SU-DHL-6 (cell line): ENCODE data around the gene SUPT7L.
"Not testable (repeated sequence)": the region's sequence is repeated elsewhere in the genome, so short reads cannot be mapped to it uniquely, and the experiment has no call there.

Source experiments
- H2AFZ ChIP-seq: fragments of 200-600 bp; sonication (generic); 2 replicates; pipeline ENCODE4 v1.6.1; 2014; ENCODE audit warnings: low read depth, mild to moderate bottlenecking, moderate library complexity, mixed read lengths, antibody characterized with exemption, low read length; ENCODE audit not compliant: severe bottlenecking
- H3F3A ChIP-seq: fragments of 200-600 bp; shearing (Covaris generic); 2 replicates; pipeline ENCODE4 v1.6.0; 2016; ENCODE audit warnings: antibody characterized with exemption, mild to moderate bottlenecking; ENCODE audit not compliant: insufficient read depth
- H3K27ac ChIP-seq: fragments of 200-600 bp; sonication (generic); 2 replicates; pipeline ENCODE4 v1.5.1; 2016; ENCODE audit warnings: low read depth, mild to moderate bottlenecking, low read length, moderate library complexity, mixed read lengths
- H3K27me3 ChIP-seq: fragments of 200-600 bp; sonication (generic), shearing (Covaris generic); 2 replicates; pipeline ENCODE4 v1.6.0; 2014; ENCODE audit warnings: mild to moderate bottlenecking, low read length
- H3K36me3 ChIP-seq: fragments of 200-600 bp; sonication (generic); 2 replicates; pipeline ENCODE4 v1.6.1; 2014; ENCODE audit warnings: mild to moderate bottlenecking, low read length, mixed read lengths
- H3K4me2 ChIP-seq: fragments of 300-600, 200-600 bp; shearing (Covaris generic), sonication (generic); 2 replicates; pipeline ENCODE4 v1.6.0; 2014; ENCODE audit warnings: low read length, low read depth, mild to moderate bottlenecking; ENCODE audit not compliant: poor library complexity, severe bottlenecking
- H3K4me3 ChIP-seq: fragments of 200-600 bp; sonication (generic); 2 replicates; pipeline ENCODE4 v1.5.1; 2014; ENCODE audit warnings: antibody characterized with exemption, low read length, mild to moderate bottlenecking, mixed read lengths; ENCODE audit not compliant: insufficient read depth, poor library complexity, severe bottlenecking
- H3K79me2 ChIP-seq: fragments of 200-600 bp; sonication (generic); 2 replicates; pipeline ENCODE4 v1.6.1; 2014; ENCODE audit warnings: mild to moderate bottlenecking, low read length, moderate library complexity; ENCODE audit not compliant: insufficient read depth
- H3K9ac ChIP-seq: fragments of 200-600 bp; sonication (generic); 2 replicates; pipeline ENCODE4 v1.7.0; 2014; ENCODE audit warnings: mild to moderate bottlenecking, low read length
- H3K9me2 ChIP-seq: fragments of 200-600 bp; sonication (generic); replicated peaks from 2 replicates; pipeline ENCODE4 v1.6.1; 2014; ENCODE audit warnings: low read length; ENCODE audit not compliant: insufficient read depth
- H3K9me3 ChIP-seq: fragments of 200-600 bp; sonication (generic); 2 replicates; pipeline ENCODE4 v1.6.1; 2014; ENCODE audit warnings: low read length, mixed read lengths; ENCODE audit not compliant: insufficient read depth
- H4K20me1 ChIP-seq: fragments of 200-600 bp; sonication (generic); 2 replicates; pipeline ENCODE4 v1.6.1; 2014; ENCODE audit warnings: low read depth, mild to moderate bottlenecking, antibody characterized with exemption, low read length, moderate library complexity, mixed read lengths
- EZH2phosphoT487 ChIP-seq: fragments of 200-600 bp; sonication (generic), shearing (Covaris generic); conservative IDR thresholded peaks from 2 replicates; pipeline ENCODE4 v1.6.1; 2018; ENCODE audit warnings: mild to moderate bottlenecking, antibody characterized with exemption, low read length, moderate library complexity, mixed read lengths
- TF ChIP-seq, protein P1 (sequence below): fragments of 200-600 bp; sonication (generic); IDR thresholded peaks from one replicate; pipeline ENCODE4 v1.5.1; 2017; ENCODE audit warnings: antibody characterized with exemption, mild to moderate bottlenecking, low read length, moderate library complexity; ENCODE audit not compliant: insufficient read depth, poor library complexity, severe bottlenecking

The SUPT7L gene

DNA sequence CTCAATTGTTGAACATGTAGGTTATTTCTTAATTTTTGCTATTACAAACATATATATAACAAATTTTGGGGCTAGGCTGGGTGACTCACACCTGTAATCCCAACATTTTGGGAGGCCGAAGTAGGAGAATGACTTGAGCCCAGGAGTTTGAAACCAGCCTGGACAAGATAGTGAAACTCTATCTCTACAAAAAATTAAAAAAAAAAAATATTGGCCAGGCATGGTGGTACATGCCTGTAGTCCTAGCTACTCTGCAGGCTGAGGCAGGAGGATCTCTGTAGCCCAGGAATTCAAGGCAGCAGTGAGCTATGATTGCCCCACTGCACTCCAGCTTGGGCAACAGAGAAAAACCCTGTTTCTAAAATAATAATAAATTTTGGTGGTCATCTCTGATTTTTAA lies 23.8 kb upstream of the SUPT7L start:
- H3K27me3 ChIP-seq = no peaks in the 10 kb centered on the region
- H3K9me2 ChIP-seq = no peaks in the 10 kb centered on the region
- no peak overlapping the region for H3K27ac ChIP-seq
- no peak overlapping the region for H3K4me3 ChIP-seq
- no peak overlapping the region for H2AFZ ChIP-seq
- peaks cover 12% of the 10 kb centered on the region; the same call in 1 of the 2 replicates for H3K36me3 ChIP-seq
- H3K4me2 ChIP-seq = no peak overlapping the region
- no peaks in the 10 kb centered on the region for H3K79me2 ChIP-seq
- no peak for TF ChIP-seq EZH2phosphoT487
- TF ChIP-seq, protein P1, sequence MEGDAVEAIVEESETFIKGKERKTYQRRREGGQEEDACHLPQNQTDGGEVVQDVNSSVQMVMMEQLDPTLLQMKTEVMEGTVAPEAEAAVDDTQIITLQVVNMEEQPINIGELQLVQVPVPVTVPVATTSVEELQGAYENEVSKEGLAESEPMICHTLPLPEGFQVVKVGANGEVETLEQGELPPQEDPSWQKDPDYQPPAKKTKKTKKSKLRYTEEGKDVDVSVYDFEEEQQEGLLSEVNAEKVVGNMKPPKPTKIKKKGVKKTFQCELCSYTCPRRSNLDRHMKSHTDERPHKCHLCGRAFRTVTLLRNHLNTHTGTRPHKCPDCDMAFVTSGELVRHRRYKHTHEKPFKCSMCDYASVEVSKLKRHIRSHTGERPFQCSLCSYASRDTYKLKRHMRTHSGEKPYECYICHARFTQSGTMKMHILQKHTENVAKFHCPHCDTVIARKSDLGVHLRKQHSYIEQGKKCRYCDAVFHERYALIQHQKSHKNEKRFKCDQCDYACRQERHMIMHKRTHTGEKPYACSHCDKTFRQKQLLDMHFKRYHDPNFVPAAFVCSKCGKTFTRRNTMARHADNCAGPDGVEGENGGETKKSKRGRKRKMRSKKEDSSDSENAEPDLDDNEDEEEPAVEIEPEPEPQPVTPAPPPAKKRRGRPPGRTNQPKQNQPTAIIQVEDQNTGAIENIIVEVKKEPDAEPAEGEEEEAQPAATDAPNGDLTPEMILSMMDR = no peak
- no peak overlapping the region for H3K9ac ChIP-seq
- H4K20me1 ChIP-seq = no peaks in the 10 kb centered on the region
- no peaks in the 10 kb centered on the region for H3K9me3 ChIP-seq
- H3F3A ChIP-seq = peaks cover 4% of the 10 kb centered on the region; the same call in 1 of the 2 replicates

DNA sequence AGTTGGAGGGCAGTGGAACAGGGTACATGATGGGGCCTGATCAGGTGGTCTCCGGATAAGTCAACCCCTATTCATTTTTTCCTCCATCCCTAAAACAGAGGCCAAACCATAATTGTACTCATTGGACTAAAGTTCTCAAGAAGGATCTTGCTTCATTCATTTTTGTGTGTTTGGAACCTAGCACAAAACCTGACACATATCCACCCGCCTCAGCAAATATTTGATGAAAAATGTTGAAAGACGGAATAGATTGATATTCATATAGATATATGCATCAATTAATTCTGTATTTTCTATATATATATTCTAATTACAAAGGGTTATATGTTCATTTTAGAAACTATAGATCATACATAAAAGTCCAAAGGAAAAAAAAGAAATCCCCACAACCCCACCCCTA lies 22.2 kb upstream of the SUPT7L start:
- Histone ChIP-seq H3K4me2 (no peak overlapping the region), H4K20me1 (no peaks in the 10 kb centered on the region), H3K9me3 (no peaks in the 10 kb centered on the region), H3K79me2 (no peaks in the 10 kb centered on the region), H2AFZ (no peak overlapping the region), H3F3A (peaks cover 4% of the 10 kb centered on the region; the same call in 1 of the 2 replicates), H3K9ac (no peak overlapping the region), H3K36me3 (peaks cover 12% of the 10 kb centered on the region; the same call in 1 of the 2 replicates), H3K4me3 (no peak overlapping the region), H3K9me2 (no peaks in the 10 kb centered on the region), H3K27ac (no peak overlapping the region), H3K27me3 (no peaks in the 10 kb centered on the region)
- TF ChIP-seq EZH2phosphoT487 = no peak
- TF ChIP-seq, protein P1 = no peak

DNA sequence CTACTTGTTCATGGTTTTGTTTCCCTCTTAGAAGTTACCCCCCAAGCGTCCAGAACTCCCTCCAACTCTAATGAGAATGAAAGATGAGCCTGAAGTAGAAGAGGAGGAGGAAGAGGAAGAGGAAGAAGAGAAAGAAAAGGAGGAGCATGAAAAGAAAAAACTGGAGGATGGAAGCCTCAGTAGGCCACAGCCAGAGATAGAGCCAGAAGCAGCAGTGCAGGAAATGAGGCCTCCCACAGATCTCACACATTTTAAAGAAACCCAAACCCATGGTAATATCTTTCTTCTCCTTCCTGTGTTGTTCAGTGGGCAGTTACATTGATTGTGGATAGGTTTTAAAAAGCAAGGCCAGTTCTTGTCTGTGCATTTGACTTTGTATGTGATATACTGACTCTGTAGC lies 21.6 kb upstream of the SUPT7L start:
- H3K79me2 ChIP-seq, H2AFZ ChIP-seq, H3F3A ChIP-seq, H3K27me3 ChIP-seq, H3K9me3 ChIP-seq, H3K27ac ChIP-seq, H4K20me1 ChIP-seq, H3K9me2 ChIP-seq, H3K9ac ChIP-seq, H3K4me2 ChIP-seq, H3K4me3 ChIP-seq: not testable (repeated sequence)
- H3K36me3 ChIP-seq = peaks cover 12% of the 10 kb centered on the region; the same call in 1 of the 2 replicates

DNA sequence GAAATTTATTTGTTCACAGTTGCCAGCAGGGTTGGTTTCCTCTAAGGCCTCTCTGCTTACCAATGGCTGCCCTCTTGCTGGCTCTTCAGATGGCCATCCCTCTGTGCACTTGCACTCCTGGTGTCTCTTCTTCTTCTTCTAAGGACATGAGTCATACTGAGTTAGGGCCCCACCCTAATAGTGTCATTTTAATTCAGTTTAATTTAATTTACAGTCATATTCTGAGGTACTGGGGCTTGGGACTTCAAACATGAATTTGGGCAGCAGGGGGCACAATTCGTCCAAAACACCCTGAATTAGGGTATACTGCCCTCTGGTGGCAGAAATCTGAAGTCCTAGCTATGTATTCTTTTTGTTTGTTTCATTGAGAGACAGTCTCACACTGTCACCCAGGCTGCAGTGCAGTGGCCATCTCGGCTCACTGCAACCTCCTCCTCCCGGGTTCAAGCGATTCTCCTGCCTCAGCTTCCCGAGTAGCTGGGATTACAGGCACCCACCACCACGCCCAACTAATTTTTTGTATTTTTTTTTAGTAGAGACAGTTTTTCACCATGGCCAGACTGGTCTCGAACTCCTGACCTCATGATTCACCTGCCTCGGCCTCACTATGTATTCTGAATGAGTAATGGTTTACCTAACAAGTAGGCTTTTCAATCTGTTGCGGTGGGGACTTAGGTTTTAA lies 20.1 kb upstream of the SUPT7L start:
- Histone ChIP-seq H3K9ac (no peak overlapping the region), H3K4me3 (no peak overlapping the region), H4K20me1 (no peaks in the 10 kb centered on the region), H3K36me3 (peaks cover 7% of the 10 kb centered on the region; the same call in 1 of the 2 replicates), H3K79me2 (no peaks in the 10 kb centered on the region), H3K27ac (no peak overlapping the region), H3K4me2 (no peak overlapping the region), H2AFZ (no peak overlapping the region), H3K9me3 (no peaks in the 10 kb centered on the region), H3K9me2 (no peaks in the 10 kb centered on the region), H3F3A (peaks cover 4% of the 10 kb centered on the region; the same call in 1 of the 2 replicates), H3K27me3 (no peaks in the 10 kb centered on the region)
- TF ChIP-seq EZH2phosphoT487 = no peak
- TF ChIP-seq, protein P1 = peak; percentile 99

- H3K27me3 ChIP-seq, H3F3A ChIP-seq, H3K4me2 ChIP-seq, H3K4me3 ChIP-seq, H3K27ac ChIP-seq, H3K36me3 ChIP-seq, H3K9me3 ChIP-seq, H3K79me2 ChIP-seq, H3K9me2 ChIP-seq, H3K9ac ChIP-seq, H4K20me1 ChIP-seq, H2AFZ ChIP-seq: not testable (repeated sequence)
Measured at GRCh38 chr2:27682334-27682771, 18.9 kb upstream of the SUPT7L start.
